T-cell (primary cell): ENCODE results near the gene GAS2L2. TPM values are rescaled to one million over a fixed set of nuclear protein-coding genes. Genes with fewer than 3 reads are reported as not detected.

Source experiments
- ATAC-seq, 4 experiments: fragments of 200-7000 bp in 3 of 4; fragments of 150-1000 bp in 1 of 4; cut with Tn5 transposase; replicated peaks in 1 of 4; 1 replicate in 3 of 4; 2 replicates in 1 of 4; pipeline ENCODE4 v1.10.0; 2021; ENCODE audit warnings: moderate library complexity in 3 of 4, mild to moderate bottlenecking in 2 of 4, moderate number of reproducible peaks in 1 of 4
- CTCF ChIA-PET, 2 donors: fragments of 300-600 bp; sonication (Branson Sonifier 250); formaldehyde crosslinking; loops; one replicate each; lab custom pipeline; 2022; ENCODE audit warnings: antibody characterized with exemption in 2 of 2; lab: Charles Lee
- POLR2A ChIA-PET, 2 donors: fragments of 300-600 bp; sonication (Branson Sonifier 250); formaldehyde crosslinking; loops; one replicate each; lab custom pipeline; 2022; ENCODE audit warnings: antibody characterized with exemption in 2 of 2; lab: Charles Lee
- DNase-seq, 35 experiments: peaks; one replicate each; pipeline versions ENCODE4 v3.0.0 to v3.0.0-alpha.2; 2013 to 2023
- H3K27ac ChIP-seq: one replicate; pipeline ENCODE4 v1.5.1; 2013; ENCODE audit warnings: low read length
- H3K27me3 ChIP-seq, 2 experiments: replicated peaks in 1 of 2; 1 replicate in 1 of 2; 2 replicates in 1 of 2; pipeline versions ENCODE4 v1.6.1 to v1.7.0; 2013; ENCODE audit warnings: low read length in 1 of 2, mixed read lengths in 1 of 2; ENCODE audit not compliant: control insufficient read depth in 2 of 2, insufficient read depth in 2 of 2; ENCODE audit errors: extremely low read depth in 1 of 2
- H3K36me3 ChIP-seq, 2 donors: 1 replicate in 1 of 2; 2 replicates in 1 of 2; pipeline versions ENCODE4 v1.6.1 to v1.7.0; 2013; ENCODE audit warnings: low read length in 1 of 2; ENCODE audit not compliant: control insufficient read depth in 2 of 2, insufficient read depth in 1 of 2; ENCODE audit errors: extremely low read depth in 1 of 2
- H3K4me1 ChIP-seq, 2 experiments: 1 replicate in 1 of 2; 2 replicates in 1 of 2; pipeline versions ENCODE4 v1.6.1 to v1.7.0; 2013; ENCODE audit warnings: low read length in 2 of 2, mixed read lengths in 1 of 2; ENCODE audit not compliant: insufficient read depth in 2 of 2, control insufficient read depth in 1 of 2; ENCODE audit errors: extremely low read depth in 1 of 2
- H3K4me3 ChIP-seq, 2 donors: 1 replicate in 1 of 2; 2 replicates in 1 of 2; pipeline versions ENCODE4 v1.5.1 to v1.7.0; 2013; ENCODE audit warnings: mild to moderate bottlenecking in 2 of 2, low read length in 1 of 2, moderate library complexity in 1 of 2; ENCODE audit not compliant: control insufficient read depth in 1 of 2; ENCODE audit errors: extremely low read depth in 1 of 2
- H3K9me3 ChIP-seq: 2 replicates; pipeline ENCODE4 v1.7.0; 2013
- H3K27ac Mint-ChIP-seq, 2 donors: one replicate each; pipeline ENCODE4 v1.8.0; 2020 to 2021; ENCODE audit warnings: mild to moderate bottlenecking in 2 of 2, mixed read lengths in 2 of 2
- H3K27me3 Mint-ChIP-seq, 2 donors: one replicate each; pipeline ENCODE4 v1.8.0; 2021 to 2022; ENCODE audit warnings: mixed read lengths in 2 of 2
- H3K36me3 Mint-ChIP-seq: one replicate; pipeline ENCODE4 v1.8.0; 2021; ENCODE audit warnings: mixed read lengths
- H3K4me1 Mint-ChIP-seq, 3 donors: one replicate each; pipeline ENCODE4 v1.8.0; 2020 to 2022; ENCODE audit warnings: mixed read lengths in 3 of 3, mild to moderate bottlenecking in 1 of 3
- H3K4me3 Mint-ChIP-seq, 3 donors: one replicate each; pipeline ENCODE4 v1.8.0; 2020 to 2022; ENCODE audit warnings: mild to moderate bottlenecking in 3 of 3, mixed read lengths in 3 of 3, moderate library complexity in 3 of 3
- H3K9me3 Mint-ChIP-seq, 3 donors: one replicate each; pipeline ENCODE4 v1.8.0; 2020 to 2022; ENCODE audit warnings: mixed read lengths in 3 of 3
- WGBS: methylation state at CpG from one replicate; pipeline ENCODE4 v1.1.5; 2013; ENCODE audit warnings: missing lambda C conversion rate; ENCODE audit not compliant: insufficient coverage; 5-methylcytosine and 5-hydroxymethylcytosine counted together
- total RNA-seq, 35 experiments: library from RNA in 6 of 35; stranded (reverse) in 6 of 35; fragments of 120-200 nt in 1 of 35; gene quantifications; one replicate each; pipeline versions ENCODE4 v1.2.1 to v1.2.4 and lab custom pipeline; 2013 to 2026

The GAS2L2 gene
- total RNA-seq, 5 donors from 2014 or later (not counting 1 experiment from before 2014, with no cell fraction given) = 0.07 to 0.26 (median 0.21) TPM; not detected in 1

DNA sequence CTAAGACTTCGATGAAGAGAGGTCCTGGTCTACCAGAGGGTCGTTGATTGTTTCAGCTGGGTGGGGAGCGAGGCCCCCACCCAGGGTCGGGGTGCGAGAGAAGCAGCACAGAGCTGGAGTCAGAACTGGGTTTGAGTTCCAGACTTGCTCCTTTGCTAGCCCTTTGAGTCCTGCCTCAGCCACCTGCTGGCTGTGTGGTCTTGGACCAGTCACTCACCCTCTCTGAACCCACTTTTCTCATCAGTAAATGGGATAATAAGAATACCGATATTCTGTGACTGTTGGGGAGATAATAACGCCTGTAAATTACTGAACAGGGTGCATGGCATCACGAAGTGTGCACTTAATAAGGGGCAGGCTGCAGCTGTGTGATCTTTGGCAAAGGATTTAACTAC lies 42.8 kb upstream of the GAS2L2 start:
- Histone ChIP-seq H3K4me1 (peaks cover 0 to 17% of the 10 kb centered on the region in 2 experiments), H3K27ac (no peak overlapping the region), H3K27me3 (peaks cover 0 to 42% of the 10 kb centered on the region in 2 experiments), H3K4me3 (peak overlapping the region; percentile 45 to 66), H3K9me3 (no peaks in the 10 kb centered on the region), H3K36me3 (no peaks in the 10 kb centered on the region)
- 40% methylated on average over 7 of the region's 8 CpGs for WGBS
- H3K4me1 Mint-ChIP-seq = peaks cover 22 to 29% (median 27%) of the 10 kb centered on the region in 3 donors
- H3K36me3 Mint-ChIP-seq = no peaks in the 10 kb centered on the region
- no peaks in the 10 kb centered on the region for H3K9me3 Mint-ChIP-seq
- H3K4me3 Mint-ChIP-seq = peak overlapping the region; percentile 72 to 78 (median 75)
- peaks cover 12 to 47% of the 10 kb centered on the region in 2 donors for H3K27me3 Mint-ChIP-seq
- H3K27ac Mint-ChIP-seq = no peak overlapping the region
- ChIA-PET CTCF (interaction anchor here (0.9 to 1.1 kb wide), 2 partner anchors 32 to 38 kb away, joined by 3 read pairs; no protein-coding TSS in a partner anchor), POLR2A (no interaction called here)
- ATAC-seq (no peak), DNase-seq (no peak)

DNA sequence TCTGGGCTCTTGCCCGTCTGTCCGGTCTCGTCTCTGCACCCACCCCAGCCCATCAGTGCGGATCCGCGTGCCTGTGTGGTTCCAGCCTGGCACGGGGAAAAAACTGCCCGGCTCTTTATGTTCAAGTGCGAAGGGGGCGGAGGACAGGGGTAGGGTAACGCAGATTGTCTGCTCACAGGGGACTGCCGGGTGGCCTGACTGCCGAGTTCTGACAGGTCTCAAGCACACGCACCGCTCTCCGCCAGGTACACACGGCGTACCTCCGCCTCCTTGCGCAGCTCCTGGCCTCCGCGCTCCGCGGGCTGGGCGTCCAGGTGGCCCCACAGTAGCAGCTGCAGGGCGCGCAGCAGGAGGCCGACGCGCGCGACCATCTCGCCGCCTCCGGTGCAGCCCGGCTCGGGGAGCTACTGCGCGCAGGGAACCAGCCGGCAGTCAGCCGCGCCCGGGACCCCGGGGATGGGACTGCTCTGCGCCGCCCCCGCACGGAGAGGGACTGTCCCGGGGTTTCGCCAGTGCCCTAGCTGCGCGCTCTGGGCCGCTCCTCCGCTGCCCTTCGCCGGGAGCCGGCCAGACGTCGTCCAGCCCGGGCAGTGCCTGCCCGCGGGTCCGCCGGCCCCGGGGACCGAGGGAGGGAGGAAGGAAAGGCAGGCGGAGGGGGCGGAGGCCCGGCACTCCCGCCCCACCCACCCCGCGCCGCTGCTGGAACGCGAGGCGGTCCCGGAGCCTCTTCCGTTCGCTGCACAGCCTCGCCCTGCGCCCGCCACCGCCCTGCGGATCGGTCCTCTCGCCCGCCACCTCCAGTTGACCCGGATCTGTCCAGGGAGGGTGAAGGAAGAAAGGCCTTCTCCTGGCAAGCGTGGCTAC lies 42.2 kb upstream of the GAS2L2 start, which contains the start of gene MMP28:
TSS of gene MMP28 (minus strand) at position 635 of the 864 bp plus-strand sequence. CDS start at position 371, 264 bp downstream.
- no peaks in the 10 kb centered on the region for H3K36me3 ChIP-seq
- peaks cover 0 to 15% of the 10 kb centered on the region in 2 experiments for H3K4me1 ChIP-seq
- Mint-ChIP-seq H3K4me1 (peaks cover 22 to 29% (median 28%) of the 10 kb centered on the region in 3 donors), H3K4me3 (peak within 1 kb of the TSS; percentile 72 to 78 (median 75)), H3K27me3 (peaks cover 12 to 47% of the 10 kb centered on the region in 2 donors), H3K27ac (peak within 1 kb of the TSS in 1 of 2 donors; percentile 23), H3K36me3 (no peaks in the 10 kb centered on the region), H3K9me3 (no peaks in the 10 kb centered on the region)
- ChIA-PET POLR2A (interaction anchor here in 1 of 2 donors (1.0 kb wide), 1 partner anchor 13 kb away, joined by 3 read pairs; no protein-coding TSS in a partner anchor), CTCF (no interaction called here)
- ATAC-seq (peak; percentile 83 to 90 (median 86)), DNase-seq (peak in 25 of 35 experiments; percentile 1 to 50 (median 26))
- H3K27ac ChIP-seq = no peak within 1 kb of the TSS
- H3K9me3 ChIP-seq = no peaks in the 10 kb centered on the region
- 1% methylated on average over 54 of the region's 89 CpGs for WGBS
- peak within 1 kb of the TSS; percentile 45 to 66 for H3K4me3 ChIP-seq
- peaks cover 0 to 42% of the 10 kb centered on the region in 2 experiments for H3K27me3 ChIP-seq

DNA sequence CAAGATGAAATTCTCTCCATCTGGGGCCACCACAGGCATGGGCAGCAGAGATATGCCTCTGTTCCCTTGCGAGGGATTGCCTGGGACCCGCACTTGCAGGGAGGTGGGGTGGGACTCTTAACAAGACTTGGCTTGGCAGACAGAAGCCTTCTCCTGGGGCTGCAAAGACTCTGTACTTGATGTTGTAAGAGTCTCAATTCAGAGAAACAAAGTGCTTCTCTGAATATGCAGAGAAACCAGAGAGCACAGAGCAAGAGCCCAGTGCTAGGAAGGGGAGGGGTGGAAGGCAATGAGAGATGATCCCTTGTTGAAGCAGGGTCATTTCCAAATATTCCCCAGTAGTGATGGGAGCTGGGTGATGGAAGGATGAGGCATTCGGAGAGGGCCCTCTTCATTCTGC lies 40.2 kb upstream of the GAS2L2 start:
- peaks cover 0 to 19% of the 10 kb centered on the region in 2 experiments for H3K4me1 ChIP-seq
- DNase-seq (no peak), ATAC-seq (no peak)
- ChIA-PET POLR2A (no interaction called here), CTCF (no interaction called here)
- no peak overlapping the region for H3K4me3 ChIP-seq
- peaks cover 29 to 39% (median 36%) of the 10 kb centered on the region in 3 donors for H3K4me1 Mint-ChIP-seq
- H3K36me3 Mint-ChIP-seq = no peaks in the 10 kb centered on the region
- H3K27me3 Mint-ChIP-seq = peaks cover 12 to 43% of the 10 kb centered on the region in 2 donors
- no peaks in the 10 kb centered on the region for H3K9me3 Mint-ChIP-seq
- H3K27me3 ChIP-seq = peaks cover 0 to 42% of the 10 kb centered on the region in 2 experiments
- H3K27ac Mint-ChIP-seq = peak overlapping the region in 1 of 2 donors; percentile 31
- peak overlapping the region; percentile 43 to 75 (median 55) for H3K4me3 Mint-ChIP-seq
- no peak overlapping the region for H3K27ac ChIP-seq
- H3K9me3 ChIP-seq = no peaks in the 10 kb centered on the region
- 91% methylated on average over 3 of the region's 3 CpGs for WGBS
- no peaks in the 10 kb centered on the region for H3K36me3 ChIP-seq

DNA sequence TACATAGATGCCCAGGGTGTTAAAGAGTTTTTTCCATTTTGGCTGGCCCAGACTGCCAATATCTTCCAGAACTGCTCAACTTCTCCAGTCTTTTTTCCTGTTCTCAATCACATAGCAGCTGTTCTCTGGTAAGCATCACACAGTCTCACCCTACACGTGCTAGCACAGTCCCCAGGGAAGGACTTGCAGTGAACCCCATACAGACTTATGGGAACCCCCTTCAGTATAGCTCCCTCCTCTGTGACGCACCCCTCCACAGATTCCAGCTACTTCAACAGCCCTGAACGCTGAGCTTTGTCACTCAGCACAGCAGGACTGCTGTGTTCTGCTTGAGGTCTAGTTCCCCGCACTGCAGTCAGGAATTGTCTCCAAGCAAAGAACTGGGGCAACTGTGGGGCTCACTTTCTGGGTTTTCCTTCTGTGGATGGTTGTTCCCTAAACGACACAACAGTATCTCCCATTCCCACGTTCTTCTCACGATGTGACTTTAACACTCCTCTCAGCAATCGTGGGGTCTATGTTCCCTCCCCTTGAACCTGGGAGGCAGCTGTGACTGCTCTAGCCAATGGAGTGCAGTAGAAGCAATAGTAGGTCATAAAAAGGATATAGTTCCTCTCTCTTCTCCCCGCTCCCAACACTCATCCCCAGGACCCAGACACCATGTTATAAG lies 38.8 kb upstream of the GAS2L2 start:
- Histone ChIP-seq H3K9me3 (no peaks in the 10 kb centered on the region), H3K4me3 (no peak overlapping the region), H3K27me3 (peaks cover 0 to 33% of the 10 kb centered on the region in 2 experiments), H3K4me1 (peaks cover 0 to 19% of the 10 kb centered on the region in 2 experiments), H3K27ac (no peak overlapping the region), H3K36me3 (no peaks in the 10 kb centered on the region)
- CTCF ChIA-PET = interaction anchor here (0.7 to 0.9 kb wide), 2 partner anchors 29 to 768 kb away, joined by 3 to 10 read pairs; no protein-coding TSS in a partner anchor
- Mint-ChIP-seq H3K36me3 (no peaks in the 10 kb centered on the region), H3K4me1 (peaks cover 36 to 41% (median 38%) of the 10 kb centered on the region in 3 donors), H3K27me3 (peaks cover 12 to 33% of the 10 kb centered on the region in 2 donors), H3K27ac (peak overlapping the region in 1 of 2 donors; percentile 53), H3K4me3 (no peak overlapping the region), H3K9me3 (no peaks in the 10 kb centered on the region)
- no peak for DNase-seq
- no peak for ATAC-seq
- 89% methylated on average over 4 of the region's 9 CpGs for WGBS
- POLR2A ChIA-PET = no interaction called here

DNA sequence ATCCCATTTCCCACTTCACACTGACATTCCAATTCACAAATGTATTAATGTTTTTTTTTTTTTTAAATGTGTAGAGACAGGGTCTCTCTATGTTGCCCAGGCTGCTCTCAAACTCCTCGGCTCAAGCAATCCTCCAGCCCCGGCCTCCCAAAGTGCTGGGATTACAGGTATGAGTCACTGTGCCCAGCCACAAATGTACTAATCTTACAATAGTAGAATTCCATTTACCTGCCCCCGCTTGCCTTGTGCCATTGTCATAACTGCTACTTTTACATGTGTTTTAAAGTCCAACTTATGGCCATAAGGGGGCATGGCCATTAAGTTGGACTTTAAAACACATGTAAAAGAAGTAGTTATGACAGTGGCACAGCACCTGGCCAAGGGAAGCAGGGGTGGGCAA lies 37.8 kb upstream of the GAS2L2 start:
- peaks cover 30 to 38% (median 37%) of the 10 kb centered on the region in 3 donors for H3K4me1 Mint-ChIP-seq

More for the DNA sequence above, 37.8 kb upstream of the GAS2L2 start:
- DNase-seq (no peak), ATAC-seq (no peak)
- no peaks in the 10 kb centered on the region for H3K9me3 ChIP-seq
- Mint-ChIP-seq H3K27ac (peak overlapping the region in 1 of 2 donors; percentile 64), H3K27me3 (peaks cover 12 to 28% of the 10 kb centered on the region in 2 donors), H3K4me3 (no peak overlapping the region), H3K36me3 (no peaks in the 10 kb centered on the region), H3K9me3 (no peaks in the 10 kb centered on the region)
- 90% methylated on average over 2 of the region's 3 CpGs for WGBS
- POLR2A ChIA-PET = no interaction called here
- no peak overlapping the region for H3K27ac ChIP-seq
- no peak overlapping the region for H3K4me3 ChIP-seq
- CTCF ChIA-PET = no interaction called here
- peaks cover 0 to 32% of the 10 kb centered on the region in 2 experiments for H3K27me3 ChIP-seq
- H3K4me1 ChIP-seq = peaks cover 0 to 17% of the 10 kb centered on the region in 2 experiments
- H3K36me3 ChIP-seq = no peaks in the 10 kb centered on the region
